CD4-positive, alpha-beta T cell (primary cell): ENCODE measurements around the gene PCK2. TPM values are rescaled to one million over a fixed set of nuclear protein-coding genes. Genes with fewer than 3 reads are reported as not detected.

Source experiments
- ATAC-seq: fragments of 200-7000 bp; cut with Tn5 transposase; one replicate; pipeline ENCODE4 v1.10.0; 2022; ENCODE audit warnings: mild to moderate bottlenecking; ENCODE audit not compliant: poor library complexity
- CTCF ChIA-PET: fragments of 350-600 bp; sonication (Branson Sonifier 250); formaldehyde crosslinking; loops from one replicate; lab custom pipeline; 2021; ENCODE audit warnings: antibody characterized with exemption, inconsistent platforms; lab: Charles Lee
- POLR2A ChIA-PET: fragments of 350-600 bp; sonication (Branson Sonifier 250); formaldehyde crosslinking; loops from one replicate; lab custom pipeline; 2021; ENCODE audit warnings: antibody characterized with exemption, inconsistent platforms; lab: Charles Lee
- DNase-seq, 14 experiments: peaks; one replicate each; pipeline ENCODE4 v3.0.0-alpha.2; 2013 to 2020; ENCODE audit warnings: mixed read lengths in 2 of 14
- H3K27ac ChIP-seq, 2 donors: one replicate each; pipeline versions ENCODE4 v1.5.1 to v1.7.0; 2013; ENCODE audit warnings: low read length in 2 of 2, low read depth in 1 of 2, mild to moderate bottlenecking in 1 of 2
- H3K27me3 ChIP-seq, 2 experiments: 1 replicate in 1 of 2; 2 replicates in 1 of 2; pipeline versions ENCODE4 v1.6.1 to v1.7.0; 2013; ENCODE audit warnings: low read length in 2 of 2, control low read depth in 1 of 2, mild to moderate bottlenecking in 1 of 2, moderate library complexity in 1 of 2; ENCODE audit not compliant: insufficient read depth in 2 of 2, control insufficient read depth in 1 of 2
- H3K36me3 ChIP-seq: one replicate; pipeline ENCODE4 v1.6.1; 2013; ENCODE audit warnings: low read length, control low read depth; ENCODE audit not compliant: insufficient read depth
- H3K4me1 ChIP-seq: one replicate; pipeline ENCODE4 v1.6.1; 2013; ENCODE audit warnings: low read length, control low read depth; ENCODE audit not compliant: insufficient read depth
- H3K4me3 ChIP-seq: one replicate; pipeline ENCODE4 v1.5.1; 2013; ENCODE audit warnings: mild to moderate bottlenecking, low read length, moderate library complexity
- H3K9me3 ChIP-seq, 2 experiments: 1 replicate in 1 of 2; 2 replicates in 1 of 2; pipeline versions ENCODE4 v1.6.1 to v1.7.0; 2013; ENCODE audit warnings: low read length in 2 of 2, mild to moderate bottlenecking in 2 of 2, control low read depth in 1 of 2, moderate library complexity in 1 of 2; ENCODE audit not compliant: control insufficient read depth in 1 of 2, insufficient read depth in 1 of 2
- H3K27ac Mint-ChIP-seq: one replicate; pipeline ENCODE4 v1.8.0; 2020; ENCODE audit warnings: mixed read lengths
- H3K27me3 Mint-ChIP-seq: one replicate; pipeline ENCODE4 v1.8.0; 2021; ENCODE audit warnings: mixed read lengths
- H3K36me3 Mint-ChIP-seq: one replicate; pipeline ENCODE4 v1.8.0; 2021; ENCODE audit warnings: low read depth, mixed read lengths
- H3K4me1 Mint-ChIP-seq: one replicate; pipeline ENCODE4 v1.8.0; 2021; ENCODE audit warnings: low read depth, mixed read lengths
- H3K4me3 Mint-ChIP-seq: one replicate; pipeline ENCODE4 v1.8.0; 2020; ENCODE audit warnings: mild to moderate bottlenecking, mixed read lengths
- H3K9me3 Mint-ChIP-seq: one replicate; pipeline ENCODE4 v1.8.0; 2020; ENCODE audit warnings: mixed read lengths
- CTCF ChIP-seq: fragments of 200-600 bp; IDR thresholded peaks from one replicate; pipeline ENCODE4 v1.8.0; 2022; ENCODE audit warnings: antibody characterized with exemption, mild to moderate bottlenecking
- intact Hi-C, 2 experiments: fragments of 100-400 bp; cut with DNase I in 1 of 2; cut with micrococcal nuclease in 1 of 2; formaldehyde crosslinking; loops; one replicate each; pipeline versions ENCODE4 v1.15.1 to v1.9.0; 2023 to 2025; cut with DNase I, micrococcal nuclease
- total RNA-seq, 174 experiments: library from RNA in 2 of 174; stranded (reverse) in 2 of 174; gene quantifications; one replicate each; pipeline ENCODE4 v1.2.3 and lab custom pipeline; 2021 to 2026

PCK2 gene
- total RNA-seq, 2 experiments from 2014 or later = 5.2 to 7.4 TPM

GRCh38 chr14:24052656-24053547 lies 41.2 kb upstream of the PCK2 start:
- peak overlapping the region; percentile 71 for H3K4me3 ChIP-seq
- Mint-ChIP-seq H3K27me3 (peaks cover 25% of the 10 kb centered on the region), H3K4me1 (peaks cover 14% of the 10 kb centered on the region), H3K36me3 (no peaks in the 10 kb centered on the region), H3K27ac (no peak overlapping the region), H3K4me3 (peak overlapping the region; percentile 90), H3K9me3 (no peaks in the 10 kb centered on the region)
- ChIA-PET POLR2A (interaction anchor here (1.0 to 2.1 kb wide), 6 partner anchors 28 to 585 kb away, joined by 3 to 17 read pairs (median 6); partner anchors contain the start of genes DCAF11, DHRS4L2 and NRL), CTCF (interaction anchor here (1.5 to 2.2 kb wide), 3 partner anchors 38 to 108 kb away, joined by 3 to 10 read pairs (median 6); partner anchors contain the start of gene IRF9)
- peaks cover 0 to 16% of the 10 kb centered on the region in 2 experiments for H3K27me3 ChIP-seq
- TF ChIP-seq CTCF = no peak
- DNase-seq (peak in 5 of 14 experiments; percentile 16 to 46 (median 36)), ATAC-seq (no peak)
- intact Hi-C loops = no loop called here
- no peaks in the 10 kb centered on the region for H3K36me3 ChIP-seq
- H3K9me3 ChIP-seq = peaks cover 0 to 10% of the 10 kb centered on the region in 2 experiments
- H3K4me1 ChIP-seq = peaks cover 21% of the 10 kb centered on the region
- H3K27ac ChIP-seq = no peak overlapping the region

- Histone ChIP-seq H3K4me1 (peaks cover 21% of the 10 kb centered on the region), H3K4me3 (no peak overlapping the region), H3K9me3 (peaks cover 0 to 10% of the 10 kb centered on the region in 2 experiments), H3K27me3 (peaks cover 0 to 16% of the 10 kb centered on the region in 2 experiments), H3K27ac (no peak overlapping the region), H3K36me3 (no peaks in the 10 kb centered on the region)
- intact Hi-C loops = no loop called here
- Mint-ChIP-seq H3K9me3 (no peaks in the 10 kb centered on the region), H3K36me3 (no peaks in the 10 kb centered on the region), H3K27ac (no peak overlapping the region), H3K27me3 (peaks cover 25% of the 10 kb centered on the region), H3K4me1 (peaks cover 14% of the 10 kb centered on the region), H3K4me3 (peak overlapping the region; percentile 90)
- ATAC-seq (no peak), DNase-seq (peak in 2 of 14 experiments; percentile 7 to 25)
- POLR2A ChIA-PET = interaction anchor here (1.2 to 1.3 kb wide), 2 partner anchors 28 to 107 kb away, joined by 3 to 6 read pairs; partner anchors contain the start of gene IRF9
- CTCF ChIA-PET = interaction anchor here (1.4 to 1.6 kb wide), 2 partner anchors 55 to 162 kb away, joined by 3 read pairs; partner anchors contain the start of gene MDP1
- TF ChIP-seq CTCF = no peak
Observed at GRCh38 chr14:24053548-24054323, 40.4 kb upstream of the PCK2 start.

GRCh38 chr14:24054324-24054641 lies 39.8 kb upstream of the PCK2 start:
- Mint-ChIP-seq H3K27ac (no peak overlapping the region), H3K4me3 (no peak overlapping the region), H3K4me1 (peaks cover 14% of the 10 kb centered on the region), H3K9me3 (no peaks in the 10 kb centered on the region), H3K27me3 (peaks cover 25% of the 10 kb centered on the region), H3K36me3 (no peaks in the 10 kb centered on the region)
- TF ChIP-seq CTCF = no peak
- Histone ChIP-seq H3K27me3 (peaks cover 0 to 16% of the 10 kb centered on the region in 2 experiments), H3K4me1 (peaks cover 21% of the 10 kb centered on the region), H3K9me3 (peaks cover 0 to 10% of the 10 kb centered on the region in 2 experiments), H3K36me3 (no peaks in the 10 kb centered on the region), H3K4me3 (no peak overlapping the region), H3K27ac (no peak overlapping the region)
- ChIA-PET POLR2A (interaction anchor here (1.2 to 1.3 kb wide), 2 partner anchors 27 to 107 kb away, joined by 3 to 6 read pairs; partner anchors contain the start of gene IRF9), CTCF (interaction anchor here (1.4 to 1.6 kb wide), 2 partner anchors 54 to 161 kb away, joined by 3 read pairs; partner anchors contain the start of gene MDP1)
- DNase-seq (no peak), ATAC-seq (no peak)
- intact Hi-C loops = no loop called here
